GM19397 (cell line): ENCODE results near the gene SREBF2.
"Not testable (repeated sequence)": the region's sequence is repeated elsewhere in the genome, so short reads cannot be mapped to it uniquely, and the experiment has no call there.

ENCODE experiments used
- ATAC-seq: cut with Tn5 transposase; IDR thresholded peaks from one replicate; pipeline ENCODE4 v1.9.1; 2021; ENCODE audit warnings: mild to moderate bottlenecking, moderate library complexity; ENCODE audit not compliant: unreplicated experiment

Gene SREBF2

GRCh38 chr22:41939981-41940831, 107.3 kb downstream of the SREBF2 start:
- ATAC-seq = peak; percentile 47

GRCh38 chr22:41940832-41941765, 108.2 kb downstream of the SREBF2 start:
- ATAC-seq = peak; percentile 37

GRCh38 chr22:41943661-41944209, 110.8 kb downstream of the SREBF2 start:
- no peak for ATAC-seq

- ATAC-seq = peak; percentile 73
Observed at GRCh38 chr22:41946629-41947423, 113.9 kb downstream of the SREBF2 start, which contains the start of gene CENPM. Gene CENPM, minus strand, starts transcription at chr22:41947152. Its CDS starts 76 bp downstream, at chr22:41947076.

- ATAC-seq = no peak
Observed at GRCh38 chr22:41947424-41948080, 114.6 kb downstream of the SREBF2 start.

- no peak for ATAC-seq
Observed at GRCh38 chr22:41948142-41948541, 115.2 kb downstream of the SREBF2 start.

GRCh38 chr22:41948928-41949296, 116.0 kb downstream of the SREBF2 start:
- not testable (repeated sequence) for ATAC-seq

GRCh38 chr22:41949297-41949965, 116.5 kb downstream of the SREBF2 start:
- no peak for ATAC-seq

GRCh38 chr22:41951898-41952474, 119.1 kb downstream of the SREBF2 start, which contains the start of gene SMIM45:
Gene SMIM45, plus strand, starts transcription at chr22:41952150.
- ATAC-seq = no peak

- no peak for ATAC-seq
Observed at GRCh38 chr22:41952713-41953112, 119.8 kb downstream of the SREBF2 start.
